ENCODE measurements around the gene CD274. TPM values are rescaled to one million over a fixed set of nuclear protein-coding genes. Genes with fewer than 3 reads are reported as not detected.

Gene CD274
- 1 to 10 TPM in 2 of 8 experiments, under 1 TPM in 6; 0.16 to 2.0 (median 0.70) TPM for total RNA-seq

GRCh38 chr9:5450359-5451091, at the start of gene CD274:
TSS of gene CD274 (plus strand) at chr9:5450542. CDS start at chr9:5456114, 5,572 bp downstream.
- H3K4me3 ChIP-seq, result peak within 1 kb of the TSS; percentile 14 to 33 (median 23)
- H3K27ac ChIP-seq, result no peak within 1 kb of the TSS
- in situ Hi-C loops (cut with MboI; ENCODE audit: low pct_unique_long_range_greater_than_20kb in 2 of 9, low sequenced_read_pairs in 9 of 9, unreplicated experiment in 9 of 9), result loop anchor here in 2 of 9 experiments (25.0 kb wide), 1 partner anchor 137 kb away; no protein-coding TSS in a partner anchor
- peak; percentile 96 to 100 (median 100) for ATAC-seq (replicated peaks in 6 of 8)
- 0 to 85% (median 20%) methylated on average over 2 to 23 of the region's 36 CpGs for WGBS, 10 experiments
- H3K4me1 ChIP-seq (replicated peaks in 1 of 2), result no peaks in the 10 kb centered on the region

DNA sequence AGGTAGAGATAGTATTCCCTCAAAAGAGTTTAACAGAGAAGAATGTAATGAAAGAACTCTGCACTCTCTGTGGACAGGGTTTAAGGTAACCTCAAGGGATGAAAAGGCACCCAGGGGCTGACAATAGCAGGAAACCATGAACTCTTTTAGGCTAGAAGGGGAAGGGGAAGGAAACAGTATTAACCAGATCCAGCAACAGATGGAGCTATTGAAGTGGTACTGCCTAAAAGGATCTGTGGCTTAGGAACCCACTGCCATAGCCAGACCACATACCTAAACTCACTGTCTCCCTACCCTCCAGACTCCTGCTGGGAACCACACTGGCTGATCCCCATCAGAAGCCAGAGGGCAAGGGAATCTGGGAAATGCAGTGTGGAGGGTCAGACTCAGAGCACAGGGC, 48.1 kb upstream of the CD274 start:
- Histone ChIP-seq H3K4me3 (no peak overlapping the region), H3K27ac (no peak overlapping the region), H3K4me1 (replicated peaks in 1 of 2) (no peaks in the 10 kb centered on the region)
- no peak for ATAC-seq (replicated peaks in 6 of 8)
- in situ Hi-C loops (cut with MboI; ENCODE audit: low pct_unique_long_range_greater_than_20kb in 2 of 9, low sequenced_read_pairs in 9 of 9, unreplicated experiment in 9 of 9), result no loop called here

DNA sequence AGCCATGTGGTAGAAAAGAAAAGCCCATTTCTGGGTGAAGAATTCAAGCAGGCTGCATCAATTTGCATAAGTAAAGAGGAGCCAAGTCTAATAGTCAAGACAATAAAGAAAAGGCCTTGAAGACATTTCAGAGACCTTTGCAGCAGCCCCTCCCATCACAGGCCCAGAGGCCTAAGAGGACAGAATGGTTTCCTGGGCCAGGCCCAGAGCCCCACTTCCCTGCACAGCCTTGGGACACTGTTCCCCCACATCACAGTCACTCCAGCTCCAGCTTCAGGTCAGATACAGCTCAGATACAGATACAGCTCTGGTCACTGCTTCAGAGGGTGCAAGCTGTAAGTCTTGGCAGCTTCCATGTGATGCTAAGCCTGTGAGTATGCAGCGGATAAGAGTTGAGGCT, 41.7 kb upstream of the CD274 start:
- no peaks in the 10 kb centered on the region for H3K4me1 ChIP-seq (replicated peaks in 1 of 2)
- ATAC-seq (replicated peaks in 6 of 8), result no peak
- in situ Hi-C loops (cut with MboI; ENCODE audit: low pct_unique_long_range_greater_than_20kb in 2 of 9, low sequenced_read_pairs in 9 of 9, unreplicated experiment in 9 of 9), result no loop called here
- WGBS, 10 experiments, result 100% methylated on average over 1 of the region's 1 CpG; no CpG with 5 or more reads in 7 of the 10 experiments
- H3K27ac ChIP-seq, result no peak overlapping the region
- no peak overlapping the region for H3K4me3 ChIP-seq

DNA sequence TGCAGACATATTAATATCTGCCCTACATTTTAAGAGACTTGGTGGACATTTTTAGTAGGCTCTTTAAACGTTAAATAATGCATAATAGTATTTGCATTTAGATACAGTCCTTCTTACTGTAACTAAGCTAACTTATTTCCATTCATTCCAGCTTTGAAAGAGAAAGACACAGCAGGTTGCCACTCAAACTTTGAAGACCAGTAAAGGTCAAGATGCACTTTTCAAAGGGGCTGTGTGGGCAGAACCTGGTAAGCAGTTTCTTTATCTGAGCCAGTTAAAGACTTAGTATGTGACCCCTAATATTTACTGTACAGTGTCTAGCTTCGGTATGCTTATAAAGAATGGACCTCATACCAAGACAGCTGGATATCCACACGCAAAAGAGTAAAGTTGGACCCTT, 33.4 kb upstream of the CD274 start:
- Histone ChIP-seq H3K4me1 (replicated peaks in 1 of 2) (no peaks in the 10 kb centered on the region), H3K4me3 (no peak overlapping the region), H3K27ac (no peak overlapping the region)
- 34 to 86% (median 67%) methylated on average over 1 to 3 of the region's 3 CpGs; no CpG with 5 or more reads in 1 of the 10 experiments for WGBS, 10 experiments
- ATAC-seq (replicated peaks in 6 of 8), result no peak
- in situ Hi-C loops (cut with MboI; ENCODE audit: low pct_unique_long_range_greater_than_20kb in 2 of 9, low sequenced_read_pairs in 9 of 9, unreplicated experiment in 9 of 9), result no loop called here

- H3K27ac ChIP-seq, result no peak overlapping the region
- no peak for ATAC-seq (replicated peaks in 6 of 8)
- no peak overlapping the region for H3K4me3 ChIP-seq
- WGBS, 10 experiments, result 89 to 100% (median 98%) methylated on average over 1 to 9 of the region's 20 CpGs; no CpG with 5 or more reads in 5 of the 10 experiments
- H3K4me1 ChIP-seq (replicated peaks in 1 of 2), result no peaks in the 10 kb centered on the region
- in situ Hi-C loops (cut with MboI; ENCODE audit: low pct_unique_long_range_greater_than_20kb in 2 of 9, low sequenced_read_pairs in 9 of 9, unreplicated experiment in 9 of 9), result no loop called here
Measured at GRCh38 chr9:5418481-5418880, 31.9 kb upstream of the CD274 start.

- in situ Hi-C loops (cut with MboI; ENCODE audit: low pct_unique_long_range_greater_than_20kb in 2 of 9, low sequenced_read_pairs in 9 of 9, unreplicated experiment in 9 of 9), result no loop called here
- Histone ChIP-seq H3K27ac (no peak overlapping the region), H3K4me1 (replicated peaks in 1 of 2) (no peaks in the 10 kb centered on the region), H3K4me3 (no peak overlapping the region)
- peak in 1 of 8 experiments; percentile 56 for ATAC-seq (replicated peaks in 6 of 8)
Measured at GRCh38 chr9:5419987-5420386, 30.4 kb upstream of the CD274 start.

DNA sequence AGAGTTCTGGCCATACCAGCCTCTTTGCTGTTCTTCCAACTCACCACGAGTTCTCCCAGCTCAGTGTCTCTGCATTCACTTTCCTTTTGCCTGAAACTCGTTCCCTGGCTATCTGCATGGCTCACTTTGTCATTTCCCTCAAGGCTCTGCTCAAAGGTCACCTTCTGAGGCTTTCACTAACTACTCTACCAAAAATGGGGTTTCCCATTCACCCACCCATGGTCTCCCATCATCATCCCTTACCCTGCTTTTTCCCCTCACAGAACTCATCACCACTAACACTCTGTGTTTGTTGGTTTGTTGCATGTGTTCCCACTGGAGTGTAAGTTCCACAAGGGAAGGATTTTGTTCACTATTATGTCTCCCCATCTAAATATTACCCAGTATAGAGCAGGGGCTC, 29.2 kb upstream of the CD274 start:
- 20 to 100% (median 79%) methylated on average over 1 to 2 of the region's 2 CpGs; no CpG with 5 or more reads in 1 of the 10 experiments for WGBS, 10 experiments
- in situ Hi-C loops (cut with MboI; ENCODE audit: low pct_unique_long_range_greater_than_20kb in 2 of 9, low sequenced_read_pairs in 9 of 9, unreplicated experiment in 9 of 9), result no loop called here
- Histone ChIP-seq H3K27ac (no peak overlapping the region), H3K4me3 (no peak overlapping the region), H3K4me1 (replicated peaks in 1 of 2) (no peaks in the 10 kb centered on the region)
- ATAC-seq (replicated peaks in 6 of 8), result no peak

GRCh38 chr9:5422276-5422675, 28.1 kb upstream of the CD274 start:
- Histone ChIP-seq H3K27ac (no peak overlapping the region), H3K4me3 (no peak overlapping the region), H3K4me1 (replicated peaks in 1 of 2) (no peaks in the 10 kb centered on the region)
- in situ Hi-C loops (cut with MboI; ENCODE audit: low pct_unique_long_range_greater_than_20kb in 2 of 9, low sequenced_read_pairs in 9 of 9, unreplicated experiment in 9 of 9), result no loop called here
- 89 to 100% (median 100%) methylated on average over 1 of the region's 1 CpG; no CpG with 5 or more reads in 2 of the 10 experiments for WGBS, 10 experiments
- no peak for ATAC-seq (replicated peaks in 6 of 8)

GRCh38 chr9:5425006-5425628, 25.2 kb upstream of the CD274 start:
- no peaks in the 10 kb centered on the region for H3K4me1 ChIP-seq (replicated peaks in 1 of 2)
- H3K27ac ChIP-seq, result no peak overlapping the region
- peak in 3 of 8 experiments; percentile 35 to 51 (median 36) for ATAC-seq (replicated peaks in 6 of 8)
- H3K4me3 ChIP-seq, result no peak overlapping the region
- 73 to 100% (median 93%) methylated on average over 1 to 2 of the region's 2 CpGs; no CpG with 5 or more reads in 1 of the 10 experiments for WGBS, 10 experiments
- in situ Hi-C loops (cut with MboI; ENCODE audit: low pct_unique_long_range_greater_than_20kb in 2 of 9, low sequenced_read_pairs in 9 of 9, unreplicated experiment in 9 of 9), result loop anchor here in 3 of 9 experiments (25.0 kb wide), 2 partner anchors 238 to 663 kb away; partner anchors contain the start of gene INSL6 (in 3 of the 3)

DNA sequence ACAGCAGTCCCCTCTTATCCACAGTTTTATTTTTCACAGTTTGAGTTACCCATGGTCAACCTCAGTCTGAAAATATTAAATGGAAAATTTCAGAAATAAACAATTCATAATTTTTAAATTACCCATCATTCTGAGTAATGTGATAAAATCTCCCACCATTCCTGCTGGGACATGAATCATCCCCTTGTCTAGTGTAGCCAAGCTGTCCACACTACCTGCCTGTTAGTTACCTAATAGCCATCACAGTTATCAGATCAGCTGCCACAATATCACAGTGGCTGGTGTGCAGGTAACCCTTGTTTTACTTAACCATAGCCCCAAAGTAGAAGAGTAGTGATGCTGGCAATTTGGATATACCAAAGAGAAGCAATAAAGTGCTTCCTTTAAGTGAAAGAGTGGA, 23.3 kb upstream of the CD274 start:
- in situ Hi-C loops (cut with MboI; ENCODE audit: low pct_unique_long_range_greater_than_20kb in 2 of 9, low sequenced_read_pairs in 9 of 9, unreplicated experiment in 9 of 9), result loop anchor here in 3 of 9 experiments (25.0 kb wide), 2 partner anchors 240 to 665 kb away; partner anchors contain the start of gene INSL6 (in 3 of the 3)
- no peak for ATAC-seq (replicated peaks in 6 of 8)
- Histone ChIP-seq H3K4me1 (replicated peaks in 1 of 2) (no peaks in the 10 kb centered on the region), H3K4me3 (no peak overlapping the region), H3K27ac (no peak overlapping the region)

DNA sequence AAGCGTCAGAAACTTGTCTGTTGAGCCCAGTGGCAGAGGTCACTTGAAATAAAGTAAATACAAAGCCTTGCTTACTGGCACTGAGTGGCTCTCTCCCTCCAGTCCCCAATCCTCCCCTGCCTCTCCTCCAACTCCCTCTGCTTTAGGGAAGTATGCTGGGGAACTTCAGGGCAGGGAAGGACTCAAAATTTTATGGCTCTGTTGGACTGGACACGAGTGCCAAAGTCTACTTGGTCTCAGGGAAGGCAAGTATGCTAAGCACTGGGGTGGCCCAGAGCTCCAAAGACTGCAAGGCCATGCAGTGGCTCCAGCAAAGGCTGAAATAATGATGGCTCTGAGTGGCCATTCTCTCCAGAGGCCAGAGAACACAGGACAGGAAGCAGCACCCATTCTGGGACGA, 22.2 kb upstream of the CD274 start:
- in situ Hi-C loops (cut with MboI; ENCODE audit: low pct_unique_long_range_greater_than_20kb in 2 of 9, low sequenced_read_pairs in 9 of 9, unreplicated experiment in 9 of 9), result loop anchor here in 3 of 9 experiments (25.0 kb wide), 2 partner anchors 241 to 666 kb away; partner anchors contain the start of gene INSL6 (in 3 of the 3)
- no peak for ATAC-seq (replicated peaks in 6 of 8)
- H3K27ac ChIP-seq, result no peak overlapping the region
- WGBS, 10 experiments, result 0 to 100% (median 70%) methylated on average over 1 to 2 of the region's 3 CpGs; no CpG with 5 or more reads in 2 of the 10 experiments
- H3K4me3 ChIP-seq, result no peak overlapping the region
- H3K4me1 ChIP-seq (replicated peaks in 1 of 2), result no peaks in the 10 kb centered on the region

DNA sequence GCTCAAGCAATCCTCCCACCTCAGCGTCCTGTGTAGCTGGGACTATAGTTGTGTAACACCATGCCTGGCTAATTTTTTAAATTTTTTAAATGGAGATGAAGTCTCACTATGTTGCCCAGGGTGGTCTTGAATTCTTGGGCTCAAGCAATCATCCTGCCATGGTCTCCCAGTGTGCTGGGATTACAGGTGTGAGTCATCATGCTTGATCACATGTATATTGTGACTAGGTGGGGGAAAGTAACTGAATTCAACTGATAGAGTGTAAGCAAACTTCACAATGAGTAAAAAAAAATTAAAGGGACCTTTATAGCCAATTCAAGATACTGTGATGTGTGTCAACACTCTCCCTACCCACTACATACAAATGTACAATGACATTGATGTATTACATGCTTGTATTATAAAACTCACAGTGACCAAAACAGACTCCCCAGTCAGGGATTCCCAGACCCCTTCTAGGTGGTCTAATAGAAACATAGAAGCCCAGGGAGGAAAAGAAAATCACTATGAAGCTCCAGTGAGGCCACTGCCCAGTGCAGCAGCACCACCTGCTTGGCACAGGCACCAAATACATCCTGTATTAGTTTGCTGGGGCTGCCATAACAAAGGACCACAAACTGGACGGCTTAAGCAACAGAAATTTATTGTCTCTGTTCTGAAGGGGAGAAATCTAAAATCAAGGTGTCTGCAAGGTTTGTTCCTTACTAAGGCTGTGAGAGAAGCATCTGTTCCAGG, 21.4 kb upstream of the CD274 start:
- in situ Hi-C loops (cut with MboI; ENCODE audit: low pct_unique_long_range_greater_than_20kb in 2 of 9, low sequenced_read_pairs in 9 of 9, unreplicated experiment in 9 of 9), result loop anchor here in 3 of 9 experiments (25.0 kb wide), 2 partner anchors 242 to 667 kb away; partner anchors contain the start of gene INSL6 (in 3 of the 3)
- peak in 1 of 8 experiments; percentile 22 for ATAC-seq (replicated peaks in 6 of 8)
- no peaks in the 10 kb centered on the region for H3K4me1 ChIP-seq (replicated peaks in 1 of 2)
- 40 to 100% (median 90%) methylated on average over 1 to 2 of the region's 2 CpGs; no CpG with 5 or more reads in 2 of the 10 experiments for WGBS, 10 experiments
- no peak overlapping the region for H3K4me3 ChIP-seq
- H3K27ac ChIP-seq, result no peak overlapping the region

All from motor neuron (in vitro differentiated cells).